ENCODE data around the gene FNIP1.
"Not testable (repeated sequence)": the region's sequence is repeated elsewhere in the genome, so short reads cannot be mapped to it uniquely, and the experiment has no call there.

Gene FNIP1

GRCh38 chr5:131605086-131605485, 191.7 kb downstream of the FNIP1 start:
- DNase-seq, result peak in 1 of 5 experiments; percentile 38

GRCh38 chr5:131595088-131596033, 201.5 kb downstream of the FNIP1 start:
- DNase-seq, result peak in 2 of 5 experiments; percentile 53 to 85

- no peak for DNase-seq
Measured at GRCh38 chr5:131593921-131594320, 202.9 kb downstream of the FNIP1 start.

- not testable (repeated sequence) for DNase-seq
Measured at GRCh38 chr5:131593436-131593835, 203.4 kb downstream of the FNIP1 start.
